Fibroblast of lung (primary cell): Measurements from ENCODE around the gene FCGBP. TPM values are rescaled to one million over a fixed set of nuclear protein-coding genes. Genes with fewer than 3 reads are reported as not detected.

Experiments
- DNase-seq, 2 donors: peaks; one replicate each; pipeline versions ENCODE4 v3.0.0 to v3.0.0-alpha.2; 2010; ENCODE audit warnings: low read depth in 2 of 2
- H2AFZ ChIP-seq: 2 replicates; pipeline ENCODE4 v1.5.1; 2012; ENCODE audit warnings: low read length, control low read depth, inconsistent platforms
- H3K27ac ChIP-seq: 2 replicates; pipeline ENCODE4 v1.5.1; 2011; ENCODE audit warnings: low read length, control low read depth; ENCODE audit not compliant: insufficient read depth
- H3K27me3 ChIP-seq: 2 replicates; pipeline ENCODE4 v1.5.1; 2011; ENCODE audit warnings: mild to moderate bottlenecking, low read length; ENCODE audit not compliant: control insufficient read depth, insufficient read depth
- H3K36me3 ChIP-seq: 2 replicates; pipeline ENCODE4 v1.5.1; 2011; ENCODE audit warnings: low read length; ENCODE audit not compliant: control insufficient read depth, insufficient read depth
- H3K4me1 ChIP-seq: 2 replicates; pipeline ENCODE4 v1.5.1; 2011; ENCODE audit warnings: low read length; ENCODE audit not compliant: control insufficient read depth, insufficient read depth; ENCODE audit errors: extremely low read depth
- H3K4me2 ChIP-seq: 2 replicates; pipeline ENCODE4 v1.5.1; 2011; ENCODE audit warnings: low read length, control low read depth; ENCODE audit not compliant: insufficient read depth; ENCODE audit errors: extremely low read depth
- H3K4me3 ChIP-seq, 4 experiments: fragments of 200-600 bp in 1 of 4; sonication (generic) in 1 of 4; replicated peaks in 1 of 4; 2 replicates each; pipeline ENCODE4 v1.5.1; 2011 to 2016; ENCODE audit warnings: low read length in 4 of 4, low read depth in 3 of 4, mild to moderate bottlenecking in 3 of 4, control low read depth in 2 of 4, inconsistent platforms in 1 of 4, mixed read lengths in 1 of 4; ENCODE audit not compliant: insufficient read depth in 1 of 4; ENCODE audit errors: control extremely low read depth in 1 of 4
- H3K79me2 ChIP-seq: 2 replicates; pipeline ENCODE4 v1.5.1; 2012; ENCODE audit warnings: mild to moderate bottlenecking, low read length, inconsistent platforms; ENCODE audit not compliant: control insufficient read depth, insufficient read depth
- H3K9ac ChIP-seq: 2 replicates; pipeline ENCODE4 v1.5.1; 2011; ENCODE audit warnings: mild to moderate bottlenecking, low read length, control low read depth; ENCODE audit not compliant: insufficient read depth
- H3K9me3 ChIP-seq: 2 replicates; pipeline ENCODE4 v1.5.1; 2012; ENCODE audit warnings: low read depth, low read length; ENCODE audit not compliant: control insufficient read depth, insufficient read depth
- H4K20me1 ChIP-seq: 2 replicates; pipeline ENCODE4 v1.5.1; 2011; ENCODE audit warnings: low read length; ENCODE audit not compliant: control insufficient read depth, insufficient read depth; ENCODE audit errors: extremely low read depth
- EZH2 ChIP-seq: IDR thresholded peaks from 2 replicates; pipeline ENCODE4 v1.5.1; 2012; ENCODE audit warnings: low read length, control low read depth, mild to moderate bottlenecking; ENCODE audit errors: missing control alignments
- polyA plus RNA-seq, 2 donors: library from polyadenylated mRNA; depleted of rRNA in 1 of 2; stranded (reverse) in 1 of 2; unstranded in 1 of 2; fragments of >200 nt; gene quantifications; 2 replicates each; pipeline ENCODE4 v1.2.1, GENCODE V29; 2011 to 2012; ENCODE audit warnings: missing spikeins in 1 of 2
- total RNA-seq: library from RNA; depleted of rRNA; stranded (reverse); fragments of >200 nt; gene quantifications from 2 replicates; pipeline ENCODE4 v1.2.1, GENCODE V29; 2014
- TF ChIP-seq, protein P1 (sequence below), 2 donors: IDR thresholded peaks in 1 of 2; conservative IDR thresholded peaks in 1 of 2; 1 replicate in 1 of 2; 2 replicates in 1 of 2; pipeline ENCODE4 v1.5.1; 2011 to 2012; ENCODE audit warnings: low read length in 2 of 2, control low read depth in 1 of 2, inconsistent platforms in 1 of 2, low read depth in 1 of 2, mild to moderate bottlenecking in 1 of 2

FCGBP gene
- total and polyA plus RNA-seq, 2 donors (not counting 1 experiment from before 2014, with no cell fraction given): 0.02 to 0.33 TPM

DNA sequence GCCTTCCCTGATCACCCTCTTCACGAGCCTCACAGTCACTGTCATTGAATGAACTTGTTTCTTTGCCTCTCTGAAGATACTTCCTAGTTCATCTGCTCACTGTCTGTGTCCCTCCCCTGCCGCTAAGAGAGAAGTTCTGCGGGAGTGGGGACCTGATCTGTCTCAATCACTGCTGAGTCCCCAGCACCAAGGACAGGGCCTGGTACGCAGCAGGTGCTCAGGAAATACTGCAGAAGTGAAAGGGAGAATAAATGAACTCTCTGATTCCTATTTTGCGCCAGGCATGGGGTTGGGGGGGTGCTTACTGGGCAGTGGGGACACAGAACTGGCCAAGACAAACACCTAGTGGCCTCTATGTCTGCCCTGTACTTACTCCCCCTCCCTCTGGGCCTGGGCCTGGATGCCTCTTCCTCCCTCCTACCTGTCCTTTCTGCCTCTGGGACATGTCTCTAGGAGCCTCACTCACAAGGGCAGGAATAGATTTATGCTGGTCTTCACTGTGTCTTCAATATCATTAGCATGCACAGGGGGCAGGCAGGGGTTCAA, 17.5 kb downstream of the FCGBP start:
- no peaks in the 10 kb centered on the region for H3K9me3 ChIP-seq
- H3K27me3 ChIP-seq: no peaks in the 10 kb centered on the region
- no peak overlapping the region for H3K4me2 ChIP-seq
- no peaks in the 10 kb centered on the region for H4K20me1 ChIP-seq
- no peak for TF ChIP-seq EZH2
- TF ChIP-seq, protein P1, sequence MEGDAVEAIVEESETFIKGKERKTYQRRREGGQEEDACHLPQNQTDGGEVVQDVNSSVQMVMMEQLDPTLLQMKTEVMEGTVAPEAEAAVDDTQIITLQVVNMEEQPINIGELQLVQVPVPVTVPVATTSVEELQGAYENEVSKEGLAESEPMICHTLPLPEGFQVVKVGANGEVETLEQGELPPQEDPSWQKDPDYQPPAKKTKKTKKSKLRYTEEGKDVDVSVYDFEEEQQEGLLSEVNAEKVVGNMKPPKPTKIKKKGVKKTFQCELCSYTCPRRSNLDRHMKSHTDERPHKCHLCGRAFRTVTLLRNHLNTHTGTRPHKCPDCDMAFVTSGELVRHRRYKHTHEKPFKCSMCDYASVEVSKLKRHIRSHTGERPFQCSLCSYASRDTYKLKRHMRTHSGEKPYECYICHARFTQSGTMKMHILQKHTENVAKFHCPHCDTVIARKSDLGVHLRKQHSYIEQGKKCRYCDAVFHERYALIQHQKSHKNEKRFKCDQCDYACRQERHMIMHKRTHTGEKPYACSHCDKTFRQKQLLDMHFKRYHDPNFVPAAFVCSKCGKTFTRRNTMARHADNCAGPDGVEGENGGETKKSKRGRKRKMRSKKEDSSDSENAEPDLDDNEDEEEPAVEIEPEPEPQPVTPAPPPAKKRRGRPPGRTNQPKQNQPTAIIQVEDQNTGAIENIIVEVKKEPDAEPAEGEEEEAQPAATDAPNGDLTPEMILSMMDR (conservative IDR thresholded peaks at IDR 0.05 in 1 of 2, IDR thresholded peaks at IDR 0.05 in 1 of 2; ENCODE audit: low read depth in 1 of 2, low read length in 2 of 2): no peak
- no peaks in the 10 kb centered on the region for H3K79me2 ChIP-seq
- H3K4me3 ChIP-seq: no peak overlapping the region
- no peaks in the 10 kb centered on the region for H3K36me3 ChIP-seq
- H3K4me1 ChIP-seq: no peaks in the 10 kb centered on the region
- no peak for DNase-seq
- no peak overlapping the region for H2AFZ ChIP-seq
- H3K27ac ChIP-seq: no peak overlapping the region
- no peak overlapping the region for H3K9ac ChIP-seq

DNA sequence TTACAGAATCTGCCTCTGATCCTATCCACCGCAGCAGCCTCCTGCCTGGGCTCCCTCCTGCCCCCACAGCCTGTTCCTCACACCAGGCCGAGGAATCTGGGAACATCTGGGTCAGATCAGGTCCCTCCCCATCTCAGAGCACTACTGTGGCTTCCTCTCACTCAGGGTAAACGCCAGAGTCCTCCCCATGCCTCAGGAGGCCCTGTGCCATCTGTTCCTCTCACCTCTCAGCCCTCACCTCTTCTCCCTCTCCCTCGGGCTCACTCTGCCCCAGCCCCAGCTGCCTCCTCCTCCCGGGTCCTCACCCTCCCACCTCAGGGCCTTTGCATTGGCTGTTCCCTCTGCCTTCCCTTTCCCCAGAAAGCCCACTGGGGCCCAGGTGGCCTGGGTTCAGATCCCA, 18.2 kb downstream of the FCGBP start:
- no peaks in the 10 kb centered on the region for H3K36me3 ChIP-seq
- no peak overlapping the region for H2AFZ ChIP-seq
- H3K4me1 ChIP-seq: no peaks in the 10 kb centered on the region
- H3K4me2 ChIP-seq: no peak overlapping the region
- H4K20me1 ChIP-seq: no peaks in the 10 kb centered on the region
- no peak for DNase-seq
- no peaks in the 10 kb centered on the region for H3K27me3 ChIP-seq
- no peak overlapping the region for H3K27ac ChIP-seq
- TF ChIP-seq EZH2: no peak
- TF ChIP-seq, protein P1 (conservative IDR thresholded peaks at IDR 0.05 in 1 of 2, IDR thresholded peaks at IDR 0.05 in 1 of 2; ENCODE audit: low read depth in 1 of 2, low read length in 2 of 2): no peak
- no peaks in the 10 kb centered on the region for H3K9me3 ChIP-seq
- no peak overlapping the region for H3K4me3 ChIP-seq
- H3K9ac ChIP-seq: no peak overlapping the region
- H3K79me2 ChIP-seq: no peaks in the 10 kb centered on the region

DNA sequence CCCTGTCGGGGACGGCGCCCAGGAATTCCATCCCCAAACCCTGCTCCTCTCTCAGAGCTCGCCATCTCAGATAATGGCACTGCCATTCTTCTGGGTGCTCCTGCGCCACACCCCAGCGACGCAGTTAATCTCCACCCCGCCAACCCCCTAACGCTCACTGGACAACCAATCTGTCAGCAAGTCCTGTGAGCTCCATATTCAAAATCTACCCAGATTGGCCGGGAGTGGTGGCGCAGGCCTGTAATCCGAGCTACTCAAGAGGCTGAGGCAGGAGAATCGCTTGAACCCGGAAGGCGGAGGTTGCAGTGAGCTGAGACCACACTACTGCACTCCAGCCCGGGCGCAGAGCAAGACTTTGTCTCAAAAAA, 18.6 kb downstream of the FCGBP start:
- Histone ChIP-seq H3K27me3 (no peaks in the 10 kb centered on the region), H3K27ac (no peak overlapping the region), H3K4me3 (no peak overlapping the region), H3K4me2 (no peak overlapping the region), H2AFZ (no peak overlapping the region), H3K4me1 (no peaks in the 10 kb centered on the region), H3K9ac (no peak overlapping the region), H3K36me3 (no peaks in the 10 kb centered on the region), H3K79me2 (no peaks in the 10 kb centered on the region), H4K20me1 (no peaks in the 10 kb centered on the region), H3K9me3 (no peaks in the 10 kb centered on the region)
- DNase-seq: no peak
- TF ChIP-seq, protein P1 (conservative IDR thresholded peaks at IDR 0.05 in 1 of 2, IDR thresholded peaks at IDR 0.05 in 1 of 2; ENCODE audit: low read depth in 1 of 2, low read length in 2 of 2): no peak
- TF ChIP-seq EZH2: no peak
